Activated CD4-positive, alpha-beta T cell treated with anti-CD3 and anti-CD28 coated beads for 36 hours (primary cell): ENCODE measurements around the gene TRAPPC6A. TPM values are rescaled to one million over a fixed set of nuclear protein-coding genes. Genes with fewer than 3 reads are reported as not detected.

Experiments used
- ATAC-seq: fragments of 200-7000 bp; cut with Tn5 transposase; one replicate; pipeline ENCODE4 v1.10.0; 2021; ENCODE audit warnings: mild to moderate bottlenecking, moderate library complexity
- CTCF ChIA-PET: fragments of 350-600 bp; sonication (Branson Sonifier 250); formaldehyde crosslinking; loops from one replicate; lab custom pipeline; 2021; ENCODE audit warnings: antibody characterized with exemption; lab: Charles Lee
- POLR2A ChIA-PET: fragments of 350-600 bp; sonication (Branson Sonifier 250); formaldehyde crosslinking; loops from one replicate; lab custom pipeline; 2021; ENCODE audit warnings: antibody characterized with exemption, inconsistent platforms; lab: Charles Lee
- DNase-seq: peaks from one replicate; pipeline ENCODE4 v3.0.0-alpha.2; 2020
- H3K27ac Mint-ChIP-seq: one replicate; pipeline ENCODE4 v1.8.0; 2021; ENCODE audit warnings: mixed read lengths
- H3K27me3 Mint-ChIP-seq: one replicate; pipeline ENCODE4 v1.8.0; 2021; ENCODE audit warnings: mixed read lengths
- H3K36me3 Mint-ChIP-seq: one replicate; pipeline ENCODE4 v1.8.0; 2021; ENCODE audit warnings: low read depth, mixed read lengths
- H3K4me1 Mint-ChIP-seq: one replicate; pipeline ENCODE4 v1.8.0; 2021; ENCODE audit warnings: mixed read lengths
- H3K4me3 Mint-ChIP-seq: one replicate; pipeline ENCODE4 v1.8.0; 2021; ENCODE audit warnings: mild to moderate bottlenecking, moderate library complexity, mixed read lengths
- H3K9me3 Mint-ChIP-seq: one replicate; pipeline ENCODE4 v1.8.0; 2021; ENCODE audit warnings: low read depth, mixed read lengths
- intact Hi-C, 2 experiments: fragments of 100-400 bp; cut with DNase I in 1 of 2; cut with micrococcal nuclease in 1 of 2; formaldehyde crosslinking; loops; one replicate each; pipeline versions ENCODE4 v1.14.2 to v1.15.1; 2022 to 2024; cut with DNase I, micrococcal nuclease
- total RNA-seq, 2 experiments: library from RNA; stranded (reverse); gene quantifications; one replicate each; pipeline ENCODE4 v1.2.3, GENCODE V29; 2021

Gene TRAPPC6A, protein sequence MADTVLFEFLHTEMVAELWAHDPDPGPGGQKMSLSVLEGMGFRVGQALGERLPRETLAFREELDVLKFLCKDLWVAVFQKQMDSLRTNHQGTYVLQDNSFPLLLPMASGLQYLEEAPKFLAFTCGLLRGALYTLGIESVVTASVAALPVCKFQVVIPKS
- total RNA-seq, result 10 to 100 TPM; 18.3 to 25.1 TPM

DNA sequence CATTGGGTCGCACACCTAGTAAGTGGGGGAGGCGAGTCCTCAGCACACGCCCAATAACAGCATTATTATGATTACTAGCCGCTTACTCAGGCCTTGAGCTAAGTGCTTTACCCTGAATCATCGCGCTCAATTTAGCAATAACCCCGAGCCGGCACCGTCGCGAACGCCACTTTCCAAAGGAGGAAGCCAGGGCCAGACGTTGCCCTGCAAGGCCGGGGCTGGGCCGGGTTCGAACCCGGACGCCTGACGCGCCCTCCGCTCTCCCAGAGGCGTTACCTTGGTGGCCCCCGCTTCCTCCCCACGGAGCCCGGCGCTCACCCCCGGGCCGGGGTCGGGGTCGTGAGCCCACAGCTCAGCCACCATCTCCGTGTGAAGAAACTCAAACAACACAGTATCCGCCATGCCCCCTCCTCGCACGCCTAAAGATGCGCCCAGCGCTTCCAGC lies at the start of gene TRAPPC6A:
TSS of gene TRAPPC6A (minus strand) at position 421 of the 445 bp plus-strand sequence. CDS start at position 402, 19 bp downstream.
- no peaks in the 10 kb centered on the region for H3K9me3 Mint-ChIP-seq
- H3K4me3 Mint-ChIP-seq, result peak within 1 kb of the TSS; percentile 91
- peak within 1 kb of the TSS; percentile 94 for H3K27ac Mint-ChIP-seq
- no peaks in the 10 kb centered on the region for H3K27me3 Mint-ChIP-seq
- ChIA-PET CTCF (interaction anchor here (0.6 to 2.5 kb wide), 16 partner anchors 9 to 332 kb away, joined by 3 to 9 read pairs (median 3); partner anchors contain the start of gene NECTIN2), POLR2A (interaction anchor here (0.5 to 1.5 kb wide), 14 partner anchors 9 to 464 kb away, joined by 3 to 8 read pairs (median 3); partner anchors contain the start of genes CLPTM1, GEMIN7 and TOMM40)
- intact Hi-C loops, result loop anchor here (1.0 to 5.0 kb wide), 24 partner anchors 25 to 817 kb away; partner anchors contain the start of genes GEMIN7 (in 2 of the 2), RELB (in 2 of the 2), CCDC61 (in 1 of the 2) and CLASRP (in 1 of the 2)
- peaks cover 30% of the 10 kb centered on the region for H3K4me1 Mint-ChIP-seq
- ATAC-seq (no peak), DNase-seq (no peak)
- H3K36me3 Mint-ChIP-seq, result peaks cover 8% of the 10 kb centered on the region

DNA sequence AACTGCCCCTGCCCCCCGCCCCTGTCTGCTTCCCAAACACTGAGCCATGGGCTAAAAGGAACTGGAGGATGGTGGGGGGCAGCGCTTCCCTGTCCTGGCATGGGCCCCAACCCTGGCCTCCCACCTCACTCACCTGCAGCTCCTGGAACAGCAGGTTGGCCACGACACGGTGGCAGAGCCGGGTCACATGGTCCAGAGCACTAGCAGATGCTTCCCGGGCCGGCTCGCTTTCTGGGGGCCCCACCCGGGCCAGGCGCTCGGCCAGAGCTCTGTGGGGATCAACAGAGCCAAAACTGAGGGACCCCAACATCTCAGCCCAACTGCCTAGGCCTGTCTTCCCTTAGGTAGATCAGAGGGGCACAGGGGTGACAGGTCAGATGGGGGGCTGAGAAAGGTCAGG lies 46.6 kb upstream of the TRAPPC6A start:
- Mint-ChIP-seq H3K27me3 (peaks cover 13% of the 10 kb centered on the region), H3K4me1 (no peaks in the 10 kb centered on the region), H3K36me3 (no peaks in the 10 kb centered on the region), H3K27ac (no peak overlapping the region), H3K4me3 (no peak overlapping the region), H3K9me3 (no peaks in the 10 kb centered on the region)
- intact Hi-C loops, result no loop called here
- no peak for DNase-seq
- no peak for ATAC-seq
- POLR2A ChIA-PET, result no interaction called here
- CTCF ChIA-PET, result no interaction called here

DNA sequence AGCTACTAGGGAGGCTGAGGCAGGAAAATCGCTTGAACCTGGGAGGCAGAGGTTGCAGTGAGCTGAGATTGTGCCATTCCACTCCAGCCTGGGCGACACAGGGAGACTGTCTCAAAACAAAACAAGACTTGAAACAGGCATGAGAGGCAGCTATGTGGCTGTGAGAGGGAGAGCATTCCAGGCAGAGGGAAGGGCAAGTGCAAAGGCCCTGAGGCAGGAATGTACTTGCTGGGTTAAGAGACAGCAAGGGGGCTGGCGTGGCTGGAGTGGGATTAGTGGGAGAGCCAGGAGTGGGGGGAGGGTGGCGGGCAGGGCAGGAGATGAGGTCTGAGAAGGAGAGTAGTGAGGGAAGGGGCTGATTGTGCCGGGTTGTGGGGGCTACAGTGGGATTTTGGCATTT lies 45.8 kb upstream of the TRAPPC6A start:
- ATAC-seq (no peak), DNase-seq (no peak)
- POLR2A ChIA-PET, result no interaction called here
- intact Hi-C loops, result no loop called here
- Mint-ChIP-seq H3K4me3 (no peak overlapping the region), H3K4me1 (no peaks in the 10 kb centered on the region), H3K27me3 (peaks cover 17% of the 10 kb centered on the region), H3K9me3 (no peaks in the 10 kb centered on the region), H3K36me3 (no peaks in the 10 kb centered on the region), H3K27ac (no peak overlapping the region)
- CTCF ChIA-PET, result interaction anchor here (1.1 kb wide), 1 partner anchor 80 kb away, joined by 3 read pairs; no protein-coding TSS in a partner anchor

DNA sequence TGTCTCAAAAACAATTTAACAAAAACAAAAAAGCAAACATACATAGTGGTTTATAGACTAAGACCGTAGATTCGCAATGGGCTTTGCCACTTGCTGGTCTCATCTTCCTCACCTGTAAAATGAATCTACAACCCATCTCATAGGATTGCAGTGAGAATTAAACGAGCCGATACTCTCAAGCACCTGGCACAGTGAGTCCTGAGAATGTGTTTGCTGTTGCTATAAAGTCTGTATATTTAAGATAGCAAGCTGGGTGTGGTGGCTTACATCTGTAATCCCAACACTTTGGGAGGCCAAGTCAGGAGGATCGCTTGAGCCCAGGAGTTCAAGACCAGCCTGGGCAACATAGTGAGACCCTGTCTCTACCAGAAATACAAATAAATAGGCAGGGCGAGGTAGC lies 44.7 kb upstream of the TRAPPC6A start:
- ChIA-PET POLR2A (no interaction called here), CTCF (interaction anchor here (1.1 kb wide), 1 partner anchor 81 kb away, joined by 3 read pairs; no protein-coding TSS in a partner anchor)
- DNase-seq (no peak), ATAC-seq (no peak)
- Mint-ChIP-seq H3K27me3 (peaks cover 20% of the 10 kb centered on the region), H3K36me3 (no peaks in the 10 kb centered on the region), H3K27ac (no peak overlapping the region), H3K9me3 (no peaks in the 10 kb centered on the region), H3K4me1 (no peaks in the 10 kb centered on the region), H3K4me3 (no peak overlapping the region)
- intact Hi-C loops, result no loop called here

DNA sequence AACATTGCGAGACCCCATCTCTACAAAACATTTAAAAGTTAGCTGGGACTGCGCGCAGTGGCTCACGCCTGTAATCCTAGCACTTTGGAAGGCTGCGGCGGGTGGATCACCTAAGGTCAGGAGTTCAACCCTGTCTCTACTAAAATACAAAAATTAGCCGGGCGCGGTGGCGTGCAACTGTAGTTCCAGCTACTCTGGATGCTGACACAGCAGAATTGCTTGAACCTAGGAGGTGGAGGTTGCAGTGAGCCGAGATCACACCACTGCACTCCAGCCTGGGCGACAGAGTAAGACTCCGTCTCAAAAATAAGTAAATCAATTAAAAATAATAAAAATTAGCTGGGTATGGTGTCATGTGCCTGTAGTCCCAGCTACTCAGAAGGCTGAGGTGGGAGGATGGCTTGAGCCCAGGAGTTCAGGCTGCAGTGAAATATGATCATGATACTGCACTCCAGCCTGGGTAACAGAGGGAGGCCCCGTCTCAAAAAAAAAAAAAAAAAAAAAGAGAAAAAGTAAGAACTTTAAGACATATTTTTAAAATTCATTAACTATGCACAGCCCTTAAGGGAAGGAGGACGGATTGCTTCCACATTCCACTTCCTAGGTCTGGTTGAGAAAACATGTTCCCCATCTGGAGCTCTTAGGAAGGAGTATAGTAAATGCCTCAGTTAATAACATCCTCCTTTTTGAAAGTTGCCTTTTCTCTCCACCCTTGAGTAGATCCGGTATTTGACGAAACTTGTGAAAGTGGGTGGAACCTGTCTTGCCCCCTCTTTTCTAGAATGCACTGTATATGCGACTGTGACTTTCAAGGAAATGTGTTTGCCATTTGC lies 41.1 kb upstream of the TRAPPC6A start:
- H3K4me3 Mint-ChIP-seq, result no peak overlapping the region
- no peak overlapping the region for H3K27ac Mint-ChIP-seq
- no peaks in the 10 kb centered on the region for H3K36me3 Mint-ChIP-seq
- DNase-seq (no peak), ATAC-seq (no peak)
- H3K4me1 Mint-ChIP-seq, result peaks cover 2% of the 10 kb centered on the region
- CTCF ChIA-PET, result no interaction called here
- intact Hi-C loops, result no loop called here
- no peaks in the 10 kb centered on the region for H3K9me3 Mint-ChIP-seq
- H3K27me3 Mint-ChIP-seq, result peaks cover 33% of the 10 kb centered on the region
- POLR2A ChIA-PET, result interaction anchor here (0.6 kb wide), 1 partner anchor 11 kb away, joined by 3 read pairs; no protein-coding TSS in a partner anchor

DNA sequence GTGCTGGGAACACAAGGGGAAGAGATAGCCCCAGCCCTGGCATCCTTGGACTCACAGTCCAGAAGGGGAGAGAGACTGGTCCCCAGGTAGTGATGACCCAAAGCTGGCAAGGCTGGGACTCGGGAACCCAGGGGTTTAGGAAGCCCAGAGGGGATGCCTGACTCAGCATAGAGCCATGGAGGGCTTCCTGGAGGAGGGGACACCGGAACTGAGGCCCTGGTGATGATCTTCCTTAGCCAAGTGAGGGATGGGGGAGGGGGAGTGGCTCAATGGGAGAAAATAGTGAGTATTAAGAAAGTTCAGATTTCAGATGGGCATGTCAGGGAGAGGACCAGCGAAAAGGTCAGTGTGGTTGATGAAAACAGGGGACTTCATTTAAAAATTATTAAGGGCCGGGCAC lies 40.4 kb upstream of the TRAPPC6A start:
- intact Hi-C loops, result no loop called here

DNA sequence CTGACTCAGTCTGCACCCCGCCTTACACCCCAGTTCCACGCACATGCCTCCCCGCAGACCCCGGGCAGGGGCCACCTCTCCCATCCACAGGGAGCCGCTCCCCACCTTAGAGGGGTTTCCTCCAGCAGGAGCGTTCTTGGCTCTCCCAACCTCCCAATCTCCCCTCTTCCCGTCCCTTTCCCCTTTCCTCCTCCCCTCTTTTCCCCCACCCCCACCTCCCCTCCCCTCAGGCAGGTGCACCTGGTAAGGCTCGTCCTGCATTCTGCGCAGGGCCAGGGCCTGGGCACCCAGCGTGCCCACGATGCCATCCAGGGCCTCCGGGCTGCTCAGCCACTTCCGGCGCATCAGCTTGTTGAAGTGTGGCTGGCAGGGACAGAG lies 39.9 kb upstream of the TRAPPC6A start:
- no peak for DNase-seq
- Mint-ChIP-seq H3K9me3 (no peaks in the 10 kb centered on the region), H3K4me1 (peaks cover 2% of the 10 kb centered on the region), H3K27ac (no peak overlapping the region), H3K27me3 (peaks cover 37% of the 10 kb centered on the region), H3K36me3 (no peaks in the 10 kb centered on the region), H3K4me3 (no peak overlapping the region)
- ChIA-PET POLR2A (no interaction called here), CTCF (interaction anchor here (1.2 kb wide), 1 partner anchor 17 kb away, joined by 3 read pairs; no protein-coding TSS in a partner anchor)
- intact Hi-C loops, result no loop called here
- ATAC-seq, result no peak

More for the DNA sequence above, 40.4 kb upstream of the TRAPPC6A start:
- no peak for ATAC-seq
- Mint-ChIP-seq H3K36me3 (no peaks in the 10 kb centered on the region), H3K9me3 (no peaks in the 10 kb centered on the region), H3K27me3 (peaks cover 37% of the 10 kb centered on the region), H3K27ac (no peak overlapping the region), H3K4me1 (peaks cover 2% of the 10 kb centered on the region), H3K4me3 (no peak overlapping the region)
- ChIA-PET POLR2A (interaction anchor here (0.6 kb wide), 1 partner anchor 10 kb away, joined by 3 read pairs; no protein-coding TSS in a partner anchor), CTCF (interaction anchor here (1.2 kb wide), 1 partner anchor 18 kb away, joined by 3 read pairs; no protein-coding TSS in a partner anchor)
- DNase-seq, result no peak

DNA sequence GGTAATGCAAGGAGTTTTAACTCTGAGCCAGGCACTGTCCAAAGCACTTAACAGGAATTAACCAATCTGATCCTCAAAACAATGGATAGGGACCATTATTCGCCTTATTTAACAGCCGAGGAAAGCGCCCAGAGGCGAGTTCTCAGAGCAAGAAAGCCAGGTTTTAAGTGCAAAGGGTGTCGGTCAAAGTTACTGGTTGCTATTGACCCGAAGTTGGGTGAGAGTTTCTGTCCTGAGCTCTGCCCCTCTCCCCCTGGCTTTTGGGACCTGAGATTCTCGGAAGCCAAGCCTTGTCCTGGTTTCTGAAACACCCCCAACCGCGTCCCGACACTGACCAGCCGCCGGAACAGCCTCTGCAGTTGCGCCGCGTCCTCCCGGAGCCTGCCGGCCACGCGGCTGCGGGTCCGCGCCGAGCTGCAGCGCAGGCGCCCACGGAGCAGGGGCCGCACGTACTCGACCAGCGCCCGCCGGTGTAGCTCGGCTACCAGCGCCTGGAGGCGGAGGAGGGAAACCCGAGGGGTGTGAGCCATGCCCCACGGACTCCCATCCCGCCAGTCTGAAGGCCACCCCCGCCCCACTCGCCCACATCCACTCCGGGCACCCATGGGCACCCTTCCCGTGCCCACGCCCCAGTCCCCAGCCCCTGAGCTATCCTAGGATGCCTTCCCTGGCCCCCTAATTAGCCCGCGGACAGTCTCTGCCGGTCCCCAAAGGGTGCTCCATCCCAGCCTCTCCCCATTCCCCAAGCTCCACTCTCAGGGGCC lies 39.3 kb upstream of the TRAPPC6A start:
- ChIA-PET POLR2A (no interaction called here), CTCF (interaction anchor here (1.2 kb wide), 1 partner anchor 17 kb away, joined by 3 read pairs; no protein-coding TSS in a partner anchor)
- Mint-ChIP-seq H3K4me3 (no peak overlapping the region), H3K4me1 (peaks cover 2% of the 10 kb centered on the region), H3K9me3 (no peaks in the 10 kb centered on the region), H3K27me3 (peaks cover 32% of the 10 kb centered on the region), H3K27ac (no peak overlapping the region), H3K36me3 (no peaks in the 10 kb centered on the region)
- intact Hi-C loops, result no loop called here
- ATAC-seq (no peak), DNase-seq (no peak)

DNA sequence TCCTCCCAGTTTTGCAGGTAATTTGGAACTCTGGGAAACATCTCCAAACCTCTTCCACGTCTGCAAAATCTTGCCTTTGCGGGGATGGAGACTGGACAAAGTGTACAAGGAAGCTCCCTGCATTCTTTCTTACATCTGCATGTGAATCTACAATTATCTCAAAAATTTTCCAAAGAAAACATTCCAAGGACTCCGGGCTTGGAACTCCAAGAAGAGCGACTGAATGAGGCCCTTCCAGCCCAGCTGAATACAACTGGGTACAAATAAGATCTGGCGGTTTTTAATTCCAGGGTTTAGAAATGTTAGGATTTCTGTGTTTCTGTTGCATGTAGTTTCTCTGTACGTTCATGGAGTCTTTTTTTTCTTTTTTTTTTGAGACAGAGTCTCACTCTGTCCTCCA lies 38.6 kb upstream of the TRAPPC6A start:
- DNase-seq (no peak), ATAC-seq (no peak)
- no peak overlapping the region for H3K4me3 Mint-ChIP-seq
- CTCF ChIA-PET, result no interaction called here
- H3K4me1 Mint-ChIP-seq, result peaks cover 2% of the 10 kb centered on the region
- peaks cover 32% of the 10 kb centered on the region for H3K27me3 Mint-ChIP-seq
- no peak overlapping the region for H3K27ac Mint-ChIP-seq
- no peaks in the 10 kb centered on the region for H3K9me3 Mint-ChIP-seq
- no peaks in the 10 kb centered on the region for H3K36me3 Mint-ChIP-seq
- intact Hi-C loops, result no loop called here
- POLR2A ChIA-PET, result no interaction called here

DNA sequence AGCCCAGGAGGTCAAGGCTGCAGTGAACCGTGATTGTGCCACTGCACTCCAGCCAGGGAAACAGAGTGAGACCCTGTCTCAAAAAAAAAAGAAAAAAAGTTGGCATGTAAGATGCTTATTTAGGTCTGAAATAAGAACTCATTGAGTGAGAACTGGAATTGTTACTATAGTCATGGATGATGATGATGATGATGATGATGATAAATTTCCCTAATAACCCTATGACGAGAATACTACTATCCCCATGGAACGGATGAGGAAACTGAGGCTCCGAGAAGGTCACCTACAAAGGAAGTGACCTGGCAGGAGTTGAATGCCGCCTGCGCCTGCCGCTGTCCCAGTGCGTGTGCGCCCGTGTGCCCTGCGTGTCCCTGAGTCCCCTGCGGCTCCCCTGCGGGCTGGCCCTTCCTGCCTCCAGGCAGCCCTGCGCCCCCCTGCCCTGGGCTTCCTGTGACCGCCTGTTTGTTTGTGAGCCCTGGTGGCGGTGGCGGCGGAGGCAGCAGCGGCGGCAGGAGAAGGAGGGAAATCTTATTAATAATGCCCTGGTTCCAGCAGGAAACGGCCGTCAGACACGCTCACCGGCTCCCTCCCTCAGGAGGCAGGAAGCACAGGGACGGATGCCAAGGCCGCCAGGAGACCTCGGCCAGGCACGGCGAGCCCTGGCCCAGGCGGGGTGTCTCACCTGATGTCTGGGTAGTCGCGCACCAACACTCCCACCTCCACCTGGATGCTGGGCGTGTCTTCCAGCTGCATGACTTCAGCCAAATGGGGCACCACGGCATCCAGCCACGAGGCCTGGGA lies 37.6 kb upstream of the TRAPPC6A start:
- Mint-ChIP-seq H3K27ac (no peak overlapping the region), H3K27me3 (peaks cover 36% of the 10 kb centered on the region), H3K4me3 (no peak overlapping the region), H3K4me1 (peaks cover 2% of the 10 kb centered on the region), H3K36me3 (no peaks in the 10 kb centered on the region), H3K9me3 (no peaks in the 10 kb centered on the region)
- POLR2A ChIA-PET, result no interaction called here
- CTCF ChIA-PET, result no interaction called here
- DNase-seq (no peak), ATAC-seq (no peak)
- intact Hi-C loops, result no loop called here
